Activated CD4-positive, alpha-beta T cell treated with anti-CD3 and anti-CD28 coated beads for 36 hours (primary cell): Measurements from ENCODE around the gene UNC13C. TPM values are rescaled to one million over a fixed set of nuclear protein-coding genes. Genes with fewer than 3 reads are reported as not detected.
A peak's percentile ranks its signal among the peaks of the same experiment; 100 is the strongest.

Experiments
- ATAC-seq: fragments of 200-7000 bp; cut with Tn5 transposase; one replicate; pipeline ENCODE4 v1.10.0; 2021; ENCODE audit warnings: mild to moderate bottlenecking, moderate library complexity
- CTCF ChIA-PET: fragments of 350-600 bp; sonication (Branson Sonifier 250); formaldehyde crosslinking; loops from one replicate; lab custom pipeline; 2021; ENCODE audit warnings: antibody characterized with exemption; lab: Charles Lee
- POLR2A ChIA-PET: fragments of 350-600 bp; sonication (Branson Sonifier 250); formaldehyde crosslinking; loops from one replicate; lab custom pipeline; 2021; ENCODE audit warnings: antibody characterized with exemption, inconsistent platforms; lab: Charles Lee
- DNase-seq: peaks from one replicate; pipeline ENCODE4 v3.0.0-alpha.2; 2020
- H3K27ac Mint-ChIP-seq: one replicate; pipeline ENCODE4 v1.8.0; 2021; ENCODE audit warnings: mixed read lengths
- H3K27me3 Mint-ChIP-seq: one replicate; pipeline ENCODE4 v1.8.0; 2021; ENCODE audit warnings: mixed read lengths
- H3K36me3 Mint-ChIP-seq: one replicate; pipeline ENCODE4 v1.8.0; 2021; ENCODE audit warnings: low read depth, mixed read lengths
- H3K4me1 Mint-ChIP-seq: one replicate; pipeline ENCODE4 v1.8.0; 2021; ENCODE audit warnings: mixed read lengths
- H3K4me3 Mint-ChIP-seq: one replicate; pipeline ENCODE4 v1.8.0; 2021; ENCODE audit warnings: mild to moderate bottlenecking, moderate library complexity, mixed read lengths
- H3K9me3 Mint-ChIP-seq: one replicate; pipeline ENCODE4 v1.8.0; 2021; ENCODE audit warnings: low read depth, mixed read lengths
- intact Hi-C, 2 experiments: fragments of 100-400 bp; cut with DNase I in 1 of 2; cut with micrococcal nuclease in 1 of 2; formaldehyde crosslinking; loops; one replicate each; pipeline versions ENCODE4 v1.14.2 to v1.15.1; 2022 to 2024; cut with DNase I, micrococcal nuclease
- total RNA-seq, 2 experiments: library from RNA; stranded (reverse); gene quantifications; one replicate each; pipeline ENCODE4 v1.2.3, GENCODE V29; 2021

UNC13C gene
- total RNA-seq, 2 experiments from 2014 or later: not detected

DNA sequence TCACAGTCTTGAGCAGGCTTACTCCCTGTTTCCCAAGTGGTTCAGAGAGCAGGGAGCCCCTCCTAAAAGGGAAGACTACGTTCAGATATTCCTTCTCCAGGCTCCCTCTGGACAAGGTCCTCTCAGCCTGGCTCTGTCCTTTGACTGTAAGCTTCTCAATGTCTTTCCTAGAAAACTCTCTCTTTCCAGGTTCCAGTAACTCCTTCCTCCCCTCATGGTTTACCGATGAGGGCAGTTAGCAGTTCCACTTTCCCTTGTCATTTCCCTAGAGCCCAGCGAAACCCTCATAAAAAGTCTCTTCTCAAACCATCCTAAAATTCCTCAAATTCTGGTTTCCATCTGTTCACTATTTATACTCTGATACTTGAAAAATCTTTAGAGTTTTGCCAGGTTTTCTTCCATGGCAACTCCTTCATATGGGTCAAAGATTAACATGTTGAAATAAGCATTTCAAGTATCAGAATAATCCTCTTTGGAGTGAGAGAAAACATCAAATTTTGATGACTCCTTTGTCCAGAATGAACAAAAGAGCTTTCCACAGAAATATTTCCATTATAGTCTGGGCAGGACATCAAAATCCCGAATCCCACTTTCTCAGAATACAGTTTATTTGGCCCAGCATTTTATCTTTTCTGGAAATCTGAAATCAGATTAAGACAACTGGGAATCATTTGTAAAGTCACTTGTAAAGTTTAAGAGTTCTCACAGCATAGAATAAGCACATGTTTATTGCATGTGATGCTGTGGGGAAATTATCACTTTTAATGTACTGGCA is 599.4 kb downstream of the UNC13C start:
- Mint-ChIP-seq H3K36me3 (no peaks in the 10 kb centered on the region), H3K27ac (no peak overlapping the region), H3K27me3 (peaks cover 2% of the 10 kb centered on the region), H3K4me3 (no peak overlapping the region), H3K4me1 (no peaks in the 10 kb centered on the region), H3K9me3 (no peaks in the 10 kb centered on the region)
- intact Hi-C loops: no loop called here
- no peak for DNase-seq
- ATAC-seq: no peak
- CTCF ChIA-PET: no interaction called here
- POLR2A ChIA-PET: no interaction called here

DNA sequence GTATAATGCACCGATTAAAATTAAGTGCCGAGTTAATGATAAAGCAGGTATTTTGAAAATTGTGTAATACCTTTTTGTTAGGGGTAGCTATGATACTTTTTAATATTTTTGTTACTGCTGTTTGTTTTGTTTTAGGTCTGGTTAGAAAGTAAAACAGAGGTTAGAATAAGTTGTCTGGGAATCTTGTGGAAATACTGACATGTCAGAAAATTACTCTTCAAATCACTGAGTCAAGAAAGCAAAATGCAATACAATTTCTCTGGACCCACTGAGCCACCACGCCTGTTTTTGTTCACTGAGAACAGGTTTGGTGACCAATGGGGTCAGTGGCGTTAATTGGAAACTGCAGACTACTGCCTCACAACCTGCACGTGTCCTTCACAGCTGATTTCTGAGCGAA is 601.6 kb downstream of the UNC13C start:
- Mint-ChIP-seq H3K4me1 (no peaks in the 10 kb centered on the region), H3K9me3 (no peaks in the 10 kb centered on the region), H3K27ac (no peak overlapping the region), H3K36me3 (no peaks in the 10 kb centered on the region), H3K27me3 (no peaks in the 10 kb centered on the region), H3K4me3 (no peak overlapping the region)
- intact Hi-C loops: no loop called here
- ATAC-seq: no peak
- no peak for DNase-seq
- ChIA-PET CTCF (interaction anchor here (1.1 kb wide), 1 partner anchor 17 kb away, joined by 3 read pairs; no protein-coding TSS in a partner anchor), POLR2A (no interaction called here)

DNA sequence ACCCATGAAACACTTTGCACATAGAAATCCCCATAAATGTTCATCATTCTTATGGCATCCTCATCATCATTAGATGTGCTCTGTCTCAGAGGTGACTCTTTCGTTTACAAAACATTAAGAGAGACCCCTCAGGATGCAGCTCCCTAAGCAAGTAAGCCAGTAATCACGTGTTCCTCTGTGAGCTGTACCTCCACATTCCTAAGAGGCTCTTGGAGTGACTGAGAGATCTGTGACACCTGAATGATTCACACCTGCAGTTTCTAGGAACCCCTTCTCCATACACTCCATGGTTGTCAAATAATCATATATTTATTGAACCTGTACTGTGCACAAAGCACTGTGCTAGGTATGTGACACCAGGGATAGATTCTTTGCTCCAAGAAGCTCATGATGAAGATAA is 602.4 kb downstream of the UNC13C start:
- H3K27ac Mint-ChIP-seq: no peak overlapping the region
- H3K4me1 Mint-ChIP-seq: no peaks in the 10 kb centered on the region
- ChIA-PET CTCF (no interaction called here), POLR2A (no interaction called here)
- no peak for DNase-seq
- intact Hi-C loops: no loop called here
- no peak for ATAC-seq
- H3K4me3 Mint-ChIP-seq: no peak overlapping the region
- no peaks in the 10 kb centered on the region for H3K27me3 Mint-ChIP-seq
- no peaks in the 10 kb centered on the region for H3K36me3 Mint-ChIP-seq
- H3K9me3 Mint-ChIP-seq: no peaks in the 10 kb centered on the region

DNA sequence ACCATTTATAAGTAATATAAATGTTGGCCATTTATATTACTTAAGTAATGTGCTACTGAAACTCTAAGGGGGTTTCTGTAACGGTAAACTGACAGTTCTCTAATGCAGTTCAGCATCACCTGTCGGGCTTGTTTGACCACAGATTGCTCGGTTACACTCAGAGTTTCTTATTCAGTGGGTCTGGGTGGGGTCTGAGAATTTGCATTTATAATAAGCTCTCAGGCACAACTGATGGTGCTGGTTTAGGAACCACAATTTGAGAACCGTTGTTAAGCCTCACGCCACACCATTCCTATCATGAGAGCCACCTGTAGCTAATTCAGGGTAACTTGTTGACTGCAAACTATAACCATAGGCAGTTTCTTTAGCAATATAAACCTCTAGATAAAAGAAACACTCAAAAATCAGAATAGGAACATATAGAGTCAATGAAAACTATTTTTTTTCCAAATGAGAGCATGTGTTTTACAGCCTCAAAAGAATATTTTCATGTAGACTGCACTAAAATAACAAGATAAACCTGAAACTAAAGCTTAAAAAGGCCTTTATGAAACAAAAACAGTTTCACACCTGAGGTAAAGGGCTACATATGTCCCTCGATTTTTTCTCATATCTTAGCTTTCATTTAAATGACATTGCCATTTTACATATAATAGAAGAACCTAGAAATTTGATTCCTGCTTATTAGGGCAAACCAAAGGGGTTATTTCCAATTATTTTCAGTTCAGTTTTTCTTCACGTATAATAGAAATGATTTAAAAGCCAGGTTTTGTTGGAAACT is 604.8 kb downstream of the UNC13C start:
- Mint-ChIP-seq H3K4me1 (no peaks in the 10 kb centered on the region), H3K36me3 (no peaks in the 10 kb centered on the region), H3K4me3 (no peak overlapping the region), H3K9me3 (no peaks in the 10 kb centered on the region), H3K27me3 (no peaks in the 10 kb centered on the region), H3K27ac (no peak overlapping the region)
- ATAC-seq: no peak
- no peak for DNase-seq
- ChIA-PET POLR2A (no interaction called here), CTCF (no interaction called here)
- intact Hi-C loops: no loop called here

DNA sequence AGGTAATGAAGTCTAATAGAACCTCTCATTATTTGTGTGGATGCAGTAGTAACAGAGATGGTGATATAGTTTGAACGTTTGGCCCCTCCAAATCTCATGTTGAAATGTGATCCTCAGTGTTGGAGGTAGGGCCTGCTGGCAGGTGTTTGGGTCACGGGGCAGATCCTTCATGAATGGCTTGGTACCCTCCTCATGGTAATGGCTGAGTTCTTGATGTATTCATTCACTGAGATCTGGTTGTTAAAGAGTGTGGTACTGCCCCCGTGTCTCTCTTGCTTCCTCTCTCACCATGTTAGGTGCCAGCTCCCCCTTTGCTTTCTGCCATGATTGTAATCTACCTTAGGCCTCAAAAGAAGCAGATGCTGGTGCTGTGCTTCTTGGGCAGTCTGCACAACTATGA is 606.8 kb downstream of the UNC13C start:
- H3K4me1 Mint-ChIP-seq: no peaks in the 10 kb centered on the region
- no peak for DNase-seq
- POLR2A ChIA-PET: no interaction called here
- no peak for ATAC-seq
- no peaks in the 10 kb centered on the region for H3K9me3 Mint-ChIP-seq
- no peaks in the 10 kb centered on the region for H3K36me3 Mint-ChIP-seq
- no peak overlapping the region for H3K4me3 Mint-ChIP-seq
- CTCF ChIA-PET: no interaction called here
- H3K27me3 Mint-ChIP-seq: no peaks in the 10 kb centered on the region
- intact Hi-C loops: no loop called here
- no peak overlapping the region for H3K27ac Mint-ChIP-seq

DNA sequence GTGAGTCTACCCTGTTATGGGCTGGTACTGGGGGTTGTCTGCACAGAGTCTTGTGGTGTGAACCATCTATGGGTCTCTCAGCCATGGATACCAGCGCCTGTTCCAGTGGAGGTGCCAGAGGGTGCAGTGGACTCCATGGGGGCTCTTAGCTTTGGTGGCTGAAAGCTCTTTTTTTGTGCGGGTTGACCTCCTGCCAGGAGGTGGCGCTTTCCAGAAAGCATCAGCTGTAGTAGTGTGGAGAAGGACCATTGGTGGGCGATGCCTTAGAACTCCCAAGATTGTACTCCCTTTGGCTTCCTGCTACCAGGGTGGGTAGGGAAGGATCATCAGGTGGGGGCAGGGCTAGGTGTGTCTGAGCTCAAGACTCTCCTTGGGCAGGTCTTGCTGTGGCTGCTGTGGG is 615.9 kb downstream of the UNC13C start:
- CTCF ChIA-PET: no interaction called here
- ATAC-seq: no peak
- no peaks in the 10 kb centered on the region for H3K4me1 Mint-ChIP-seq
- H3K4me3 Mint-ChIP-seq: no peak overlapping the region
- H3K27me3 Mint-ChIP-seq: peaks cover 2% of the 10 kb centered on the region
- no peaks in the 10 kb centered on the region for H3K36me3 Mint-ChIP-seq
- peaks cover 2% of the 10 kb centered on the region for H3K9me3 Mint-ChIP-seq
- POLR2A ChIA-PET: no interaction called here
- H3K27ac Mint-ChIP-seq: no peak overlapping the region
- intact Hi-C loops: loop anchor here in 1 of 2 experiments (10.0 kb wide), 1 partner anchor 511 kb away; no protein-coding TSS in a partner anchor
- peak; percentile 13 for DNase-seq

DNA sequence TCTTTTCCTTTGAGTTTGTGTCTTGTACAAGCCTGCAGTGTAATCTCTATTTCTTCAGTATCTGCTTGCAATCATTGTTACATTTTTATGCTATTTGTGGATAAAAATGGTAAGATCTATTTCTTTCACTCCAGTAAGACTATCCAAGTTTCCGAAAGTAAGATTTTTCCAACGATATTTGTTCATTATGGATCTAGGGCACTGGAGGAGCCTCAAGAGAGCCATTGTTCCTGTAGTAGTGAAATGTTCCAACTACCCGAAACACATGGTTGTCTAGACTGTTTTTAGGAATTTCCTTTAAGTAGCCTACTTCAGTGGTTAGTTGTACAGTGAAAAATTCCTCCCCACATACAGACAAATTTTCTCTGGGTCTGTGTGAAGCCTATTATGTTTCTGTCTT is 621.1 kb downstream of the UNC13C start:
- CTCF ChIA-PET: no interaction called here
- intact Hi-C loops: loop anchor here in 1 of 2 experiments (10.0 kb wide), 1 partner anchor 505 kb away; no protein-coding TSS in a partner anchor
- ATAC-seq: no peak
- Mint-ChIP-seq H3K4me3 (no peak overlapping the region), H3K4me1 (no peaks in the 10 kb centered on the region), H3K9me3 (no peaks in the 10 kb centered on the region), H3K27me3 (peaks cover 1% of the 10 kb centered on the region), H3K36me3 (no peaks in the 10 kb centered on the region), H3K27ac (no peak overlapping the region)
- POLR2A ChIA-PET: no interaction called here
- DNase-seq: no peak

DNA sequence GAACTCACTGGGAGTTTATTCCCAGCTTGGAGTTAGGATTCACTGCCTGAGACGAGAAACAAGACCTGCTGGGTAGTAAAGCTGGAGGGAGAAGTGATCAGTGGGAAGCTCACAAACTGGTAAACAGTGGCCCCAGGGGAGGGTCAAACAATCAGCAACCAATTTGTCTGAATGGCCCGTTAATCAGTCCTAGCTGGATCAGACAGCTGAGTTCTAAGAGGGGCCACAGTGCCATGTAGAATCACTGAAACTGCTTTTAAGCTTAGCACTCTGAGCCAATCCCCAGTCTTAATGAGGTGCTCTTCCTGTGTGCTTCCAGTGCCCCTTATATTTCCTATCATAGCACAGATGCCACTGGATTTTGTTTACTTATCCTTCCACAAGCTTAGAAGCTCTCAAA is 626.8 kb downstream of the UNC13C start:
- DNase-seq: no peak
- ChIA-PET CTCF (interaction anchor here (0.6 to 1.6 kb wide), 2 partner anchors 9 to 24 kb away, joined by 3 read pairs; no protein-coding TSS in a partner anchor), POLR2A (no interaction called here)
- H3K4me1 Mint-ChIP-seq: no peaks in the 10 kb centered on the region
- H3K9me3 Mint-ChIP-seq: no peaks in the 10 kb centered on the region
- H3K36me3 Mint-ChIP-seq: no peaks in the 10 kb centered on the region
- intact Hi-C loops: no loop called here
- no peak for ATAC-seq
- H3K27me3 Mint-ChIP-seq: peaks cover 3% of the 10 kb centered on the region
- no peak overlapping the region for H3K4me3 Mint-ChIP-seq
- H3K27ac Mint-ChIP-seq: no peak overlapping the region

DNA sequence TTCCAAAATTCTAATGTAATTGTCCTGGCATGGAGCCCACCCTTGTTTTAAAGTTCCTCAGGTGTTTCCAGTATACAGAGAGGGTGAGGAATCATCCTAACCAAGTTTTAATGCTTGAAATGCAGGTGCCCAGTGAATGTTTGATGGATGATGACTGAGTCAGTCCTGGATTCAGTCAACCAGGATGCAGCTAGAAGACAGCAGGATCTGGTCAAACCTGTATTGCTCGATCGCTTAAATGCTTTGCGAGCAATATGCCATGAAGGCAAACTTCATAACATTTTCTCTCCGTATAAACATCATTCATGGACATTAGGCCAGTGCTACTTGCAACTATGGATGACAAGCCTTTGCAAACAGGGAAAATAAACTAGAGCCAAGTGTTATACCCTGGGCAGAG is 627.3 kb downstream of the UNC13C start:
- intact Hi-C loops: no loop called here
- H3K36me3 Mint-ChIP-seq: no peaks in the 10 kb centered on the region
- DNase-seq (no peak), ATAC-seq (no peak)
- POLR2A ChIA-PET: no interaction called here
- no peaks in the 10 kb centered on the region for H3K9me3 Mint-ChIP-seq
- CTCF ChIA-PET: interaction anchor here (1.6 kb wide), 1 partner anchor 8 kb away, joined by 3 read pairs; no protein-coding TSS in a partner anchor
- no peak overlapping the region for H3K4me3 Mint-ChIP-seq
- no peak overlapping the region for H3K27ac Mint-ChIP-seq
- H3K27me3 Mint-ChIP-seq: peaks cover 2% of the 10 kb centered on the region
- H3K4me1 Mint-ChIP-seq: no peaks in the 10 kb centered on the region

DNA sequence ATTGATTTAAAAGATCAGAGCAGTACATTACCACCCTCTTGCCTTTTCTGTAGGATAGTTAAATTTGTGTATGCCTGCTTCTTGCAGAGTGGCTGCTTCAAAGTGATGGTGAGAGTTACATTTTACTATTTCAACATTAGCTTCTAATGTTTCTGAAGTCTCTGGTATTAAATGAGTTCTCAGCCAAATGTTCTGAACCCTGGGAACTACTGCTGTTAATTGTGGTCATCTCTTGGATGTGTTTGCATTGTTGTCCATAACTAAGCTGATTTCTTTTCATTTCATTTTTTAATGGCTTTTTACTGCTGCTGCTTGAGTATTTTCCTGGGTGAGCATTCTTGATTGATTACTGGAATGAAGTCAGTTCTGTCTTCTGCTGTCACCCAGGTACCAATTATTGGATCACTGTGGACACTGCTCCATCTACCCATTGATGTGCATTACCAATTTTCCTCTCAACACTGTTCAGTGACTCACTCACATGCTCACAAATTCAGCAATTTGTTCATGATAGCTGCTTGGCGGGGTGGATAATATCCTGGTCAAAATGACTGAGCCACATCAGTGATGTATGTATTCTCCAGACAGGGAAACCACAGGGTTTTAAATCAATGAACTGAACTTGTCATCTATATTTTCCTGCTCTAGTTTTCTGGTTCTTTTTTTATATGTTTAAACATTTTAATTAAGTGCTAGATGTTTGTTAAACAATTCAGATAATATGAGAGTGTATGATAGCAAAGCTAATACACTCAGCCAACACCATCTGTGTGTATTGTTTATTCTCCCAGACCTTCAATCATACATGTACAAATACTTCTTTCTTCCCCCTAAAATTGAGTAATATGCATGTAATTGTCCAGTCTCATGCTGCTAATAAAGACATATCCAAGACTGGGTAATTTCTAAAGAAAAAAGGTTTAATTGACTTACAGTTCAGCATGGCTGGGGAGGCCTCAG is 630.9 kb downstream of the UNC13C start:
- Mint-ChIP-seq H3K27ac (no peak overlapping the region), H3K27me3 (peaks cover 4% of the 10 kb centered on the region), H3K4me1 (no peaks in the 10 kb centered on the region), H3K36me3 (no peaks in the 10 kb centered on the region), H3K9me3 (no peaks in the 10 kb centered on the region), H3K4me3 (no peak overlapping the region)
- intact Hi-C loops: no loop called here
- no peak for DNase-seq
- ChIA-PET POLR2A (no interaction called here), CTCF (no interaction called here)
- ATAC-seq: no peak

DNA sequence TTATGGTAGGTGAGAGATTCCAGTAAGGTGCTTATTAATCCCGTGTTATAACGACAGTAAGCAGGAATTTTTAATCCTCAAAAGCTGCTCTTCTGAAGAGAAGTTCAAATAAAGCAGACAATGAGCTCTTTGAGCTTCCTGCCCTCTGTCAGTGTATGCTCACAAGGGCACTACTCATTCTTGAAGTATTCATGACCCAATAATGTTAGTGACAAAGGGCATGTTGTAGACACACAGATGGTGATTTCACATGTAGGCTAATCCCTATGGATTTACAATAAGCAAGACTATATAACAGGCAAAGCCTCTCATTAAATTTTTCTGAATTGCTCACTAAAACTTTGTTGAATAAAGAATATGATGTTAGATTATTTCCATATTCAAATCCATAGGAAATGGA is 639.9 kb downstream of the UNC13C start:
- intact Hi-C loops: no loop called here
- CTCF ChIA-PET: no interaction called here
- no peaks in the 10 kb centered on the region for H3K4me1 Mint-ChIP-seq

More for the DNA sequence above, 639.9 kb downstream of the UNC13C start:
- Mint-ChIP-seq H3K4me3 (no peak overlapping the region), H3K27me3 (no peaks in the 10 kb centered on the region), H3K27ac (no peak overlapping the region), H3K36me3 (no peaks in the 10 kb centered on the region), H3K9me3 (no peaks in the 10 kb centered on the region)
- DNase-seq: no peak
- no peak for ATAC-seq
- POLR2A ChIA-PET: no interaction called here
